ENCODE data around the gene TJAP1. TPM values are rescaled to one million over a fixed set of nuclear protein-coding genes. Genes with fewer than 3 reads are reported as not detected.
A peak's percentile ranks its signal among the peaks of the same experiment; 100 is the strongest.

The TJAP1 gene
- total RNA-seq, 1 donor from 2014 or later: 24.1 TPM

GRCh38 chr6:43433148-43433547, 44.2 kb upstream of the TJAP1 start:
- peaks cover 21% of the 10 kb centered on the region for H3K36me3 ChIP-seq
- no peak for DNase-seq
- intact Hi-C loops (cut with micrococcal nuclease): no loop called here
- H3K4me1 ChIP-seq: peaks cover 61% of the 10 kb centered on the region
- no peak overlapping the region for H3K27ac ChIP-seq (replicated peaks)
- H3K4me3 ChIP-seq: no peak overlapping the region
- H3K27me3 ChIP-seq (ENCODE audit: low read depth): no peaks in the 10 kb centered on the region
- no peak for TF ChIP-seq CTCF (IDR thresholded peaks at IDR 0.05; ENCODE audit: borderline replicate concordance)
- H3K9me3 ChIP-seq (replicated peaks): no peaks in the 10 kb centered on the region

- intact Hi-C loops (cut with micrococcal nuclease): no loop called here
- peaks cover 27% of the 10 kb centered on the region for H3K36me3 ChIP-seq
- no peak overlapping the region for H3K4me3 ChIP-seq
- peak; percentile 41 for DNase-seq
- no peaks in the 10 kb centered on the region for H3K27me3 ChIP-seq (ENCODE audit: low read depth)
- H3K9me3 ChIP-seq (replicated peaks): no peaks in the 10 kb centered on the region
- peaks cover 51% of the 10 kb centered on the region for H3K4me1 ChIP-seq
- H3K27ac ChIP-seq (replicated peaks): peak overlapping the region; percentile 82
- TF ChIP-seq CTCF (IDR thresholded peaks at IDR 0.05; ENCODE audit: borderline replicate concordance): no peak
These were observed 43.1 kb upstream of the TJAP1 start for GRCh38 chr6:43434001-43434840.

GRCh38 chr6:43434943-43435342, 42.4 kb upstream of the TJAP1 start:
- TF ChIP-seq CTCF (IDR thresholded peaks at IDR 0.05; ENCODE audit: borderline replicate concordance): no peak
- intact Hi-C loops (cut with micrococcal nuclease): no loop called here
- Histone ChIP-seq H3K9me3 (replicated peaks) (no peaks in the 10 kb centered on the region), H3K27me3 (ENCODE audit: low read depth) (no peaks in the 10 kb centered on the region), H3K4me3 (no peak overlapping the region), H3K4me1 (peaks cover 44% of the 10 kb centered on the region), H3K36me3 (peaks cover 27% of the 10 kb centered on the region), H3K27ac (replicated peaks) (peak overlapping the region; percentile 82)
- DNase-seq: no peak

- no peak for DNase-seq
- intact Hi-C loops (cut with micrococcal nuclease): no loop called here
- Histone ChIP-seq H3K9me3 (replicated peaks) (no peaks in the 10 kb centered on the region), H3K4me1 (peaks cover 40% of the 10 kb centered on the region), H3K36me3 (peaks cover 32% of the 10 kb centered on the region), H3K27ac (replicated peaks) (peak overlapping the region; percentile 44), H3K27me3 (ENCODE audit: low read depth) (no peaks in the 10 kb centered on the region), H3K4me3 (no peak overlapping the region)
- TF ChIP-seq CTCF (IDR thresholded peaks at IDR 0.05; ENCODE audit: borderline replicate concordance): no peak
These were observed 41.5 kb upstream of the TJAP1 start for GRCh38 chr6:43435682-43436437.

- Histone ChIP-seq H3K9me3 (replicated peaks) (no peaks in the 10 kb centered on the region), H3K4me1 (peaks cover 40% of the 10 kb centered on the region), H3K27me3 (ENCODE audit: low read depth) (no peaks in the 10 kb centered on the region), H3K4me3 (no peak overlapping the region), H3K27ac (replicated peaks) (peak overlapping the region; percentile 44), H3K36me3 (peaks cover 41% of the 10 kb centered on the region)
- intact Hi-C loops (cut with micrococcal nuclease): no loop called here
- no peak for DNase-seq
- TF ChIP-seq CTCF (IDR thresholded peaks at IDR 0.05; ENCODE audit: borderline replicate concordance): no peak
These were observed 40.6 kb upstream of the TJAP1 start for GRCh38 chr6:43436577-43437282.

Measured in left ventricle myocardium inferior (tissue), 1 donor.